ENCODE results near the gene NODAL. TPM values are rescaled to one million over a fixed set of nuclear protein-coding genes. Genes with fewer than 3 reads are reported as not detected.

NODAL gene
- polyA plus RNA-seq, 1 donor from 2014 or later, result not detected

Other genes starting within 250 kb of the NODAL start
- gene PPA1, start 208.3 kb downstream of the NODAL start, polyA plus RNA-seq, result 301 and 402 TPM in 2 replicates
- gene NPFFR1, start 157.7 kb downstream of the NODAL start, polyA plus RNA-seq, result 0.07 TPM in 1 of 2 replicates, not detected in the other
- gene LRRC20, start 59.1 kb downstream of the NODAL start, polyA plus RNA-seq, result 24.2 and 42.2 TPM in 2 replicates
- 51.7 and 53.2 TPM in 2 replicates for gene EIF4EBP2, start 37.5 kb downstream of the NODAL start, polyA plus RNA-seq
- gene PALD1, start 37.1 kb upstream of the NODAL start, polyA plus RNA-seq, result 0.98 and 1.1 TPM in 2 replicates
- gene PRF1, start 161.1 kb upstream of the NODAL start, polyA plus RNA-seq, result not detected in 2 replicates
- gene ADAMTS14, start 230.8 kb upstream of the NODAL start, polyA plus RNA-seq, result 0.04 TPM in 1 of 2 replicates, not detected in the other

Data from neural cell (in vitro differentiated cells).